H9 (cell line): ENCODE data around the gene CABYR. TPM values are rescaled to one million over a fixed set of nuclear protein-coding genes. Genes with fewer than 3 reads are reported as not detected.

Source experiments
- DNase-seq: peaks from one replicate; pipeline ENCODE4 v3.0.0-alpha.2; 2017
- H2AFZ ChIP-seq: one replicate; pipeline ENCODE4 v1.6.1; 2013; ENCODE audit warnings: mild to moderate bottlenecking, low read length, control low read depth, moderate library complexity
- H2AK5ac ChIP-seq: 2 replicates; pipeline ENCODE4 v1.6.1; 2013; ENCODE audit warnings: low read length, control low read depth, mixed read lengths; ENCODE audit not compliant: insufficient read length
- H2BK120ac ChIP-seq: one replicate; pipeline ENCODE4 v1.6.1; 2013; ENCODE audit warnings: low read depth, mild to moderate bottlenecking, low read length, control low read depth, inconsistent platforms; ENCODE audit not compliant: poor library complexity, severe bottlenecking
- H2BK12ac ChIP-seq: 2 replicates; pipeline ENCODE4 v1.6.1; 2013; ENCODE audit warnings: low read length, control low read depth, mixed read lengths, low read depth; ENCODE audit not compliant: insufficient read length
- H2BK15ac ChIP-seq: 2 replicates; pipeline ENCODE4 v1.6.1; 2013; ENCODE audit warnings: low read depth, low read length, control low read depth
- H2BK20ac ChIP-seq: one replicate; pipeline ENCODE4 v1.6.1; 2013; ENCODE audit warnings: low read depth, mild to moderate bottlenecking, low read length, control low read depth, inconsistent platforms; ENCODE audit not compliant: poor library complexity, severe bottlenecking
- H2BK5ac ChIP-seq: 2 replicates; pipeline ENCODE4 v1.6.1; 2013; ENCODE audit warnings: low read length, control low read depth, mixed read lengths; ENCODE audit not compliant: insufficient read length
- H3K14ac ChIP-seq: 2 replicates; pipeline ENCODE4 v1.6.1; 2013; ENCODE audit warnings: low read length, control low read depth; ENCODE audit not compliant: insufficient read depth
- H3K18ac ChIP-seq: 2 replicates; pipeline ENCODE4 v1.6.1; 2013; ENCODE audit warnings: low read depth, mild to moderate bottlenecking, mixed read lengths, low read length, control low read depth; ENCODE audit not compliant: insufficient read length
- H3K23ac ChIP-seq: 2 replicates; pipeline ENCODE4 v1.6.1; 2013; ENCODE audit warnings: low read length, control low read depth, mixed read lengths, low read depth; ENCODE audit not compliant: insufficient read length
- H3K23me2 ChIP-seq: 2 replicates; pipeline ENCODE4 v1.6.1; 2013; ENCODE audit warnings: low read depth, mild to moderate bottlenecking, mixed read lengths, low read length, control low read depth; ENCODE audit not compliant: insufficient read length, poor library complexity, severe bottlenecking
- H3K27ac ChIP-seq: 2 replicates; pipeline ENCODE4 v1.5.1; 2013; ENCODE audit warnings: low read length, control low read depth, mixed read lengths, low read depth; ENCODE audit not compliant: insufficient read length
- H3K27me3 ChIP-seq: 2 replicates; pipeline ENCODE4 v1.6.1; 2013; ENCODE audit warnings: low read length, control low read depth, inconsistent platforms; ENCODE audit not compliant: insufficient read depth
- H3K4ac ChIP-seq: 2 replicates; pipeline ENCODE4 v1.6.1; 2013; ENCODE audit warnings: low read depth, mild to moderate bottlenecking, control low read depth, inconsistent platforms, low read length, moderate library complexity
- H3K4me1 ChIP-seq: 2 replicates; pipeline ENCODE4 v1.6.1; 2013; ENCODE audit warnings: low read length, control low read depth, inconsistent platforms; ENCODE audit not compliant: insufficient read depth
- H3K4me2 ChIP-seq: 2 replicates; pipeline ENCODE4 v1.6.1; 2013; ENCODE audit warnings: low read length, control low read depth, mixed read lengths; ENCODE audit not compliant: insufficient read length, insufficient read depth
- H3K56ac ChIP-seq: 2 replicates; pipeline ENCODE4 v1.6.1; 2013; ENCODE audit warnings: low read depth, mild to moderate bottlenecking, mixed read lengths, low read length, control low read depth; ENCODE audit not compliant: insufficient read length
- H3K79me1 ChIP-seq: 2 replicates; pipeline ENCODE4 v1.6.1; 2013; ENCODE audit warnings: low read depth, mild to moderate bottlenecking, moderate library complexity, low read length, control low read depth, inconsistent platforms; ENCODE audit not compliant: insufficient read depth, poor library complexity, severe bottlenecking
- H3K79me2 ChIP-seq: 2 replicates; pipeline ENCODE4 v1.6.1; 2013; ENCODE audit warnings: low read length, control low read depth, inconsistent platforms; ENCODE audit not compliant: insufficient read depth
- H3K9ac ChIP-seq: 2 replicates; pipeline ENCODE4 v1.6.1; 2013; ENCODE audit warnings: low read length, control low read depth, mixed read lengths; ENCODE audit not compliant: insufficient read length; ENCODE audit errors: extremely low read depth
- H3K9me3 ChIP-seq: one replicate; pipeline ENCODE4 v1.6.1; 2013; ENCODE audit warnings: low read depth, low read length, inconsistent platforms; ENCODE audit not compliant: control insufficient read depth
- H3T11ph ChIP-seq: one replicate; pipeline ENCODE4 v1.6.1; 2013; ENCODE audit warnings: mild to moderate bottlenecking, low read length, control low read depth, inconsistent platforms
- H4K20me1 ChIP-seq: one replicate; pipeline ENCODE4 v1.6.1; 2013; ENCODE audit not compliant: control insufficient read depth, insufficient read length, insufficient read depth
- H4K5ac ChIP-seq: 2 replicates; pipeline ENCODE4 v1.6.1; 2013; ENCODE audit warnings: low read depth, mild to moderate bottlenecking, mixed read lengths, low read length, control low read depth; ENCODE audit not compliant: insufficient read length
- H4K8ac ChIP-seq: replicated peaks from 2 replicates; pipeline ENCODE4 v1.6.1; 2013; ENCODE audit warnings: low read length, control low read depth, mixed read lengths, low read depth; ENCODE audit not compliant: insufficient read length
- H4K91ac ChIP-seq: 2 replicates; pipeline ENCODE4 v1.6.1; 2013; ENCODE audit warnings: low read depth, mild to moderate bottlenecking, moderate library complexity, mixed read lengths, low read length, control low read depth; ENCODE audit not compliant: insufficient read length
- H3K27ac Mint-ChIP-seq, 3 experiments: 2 replicates in 2 of 3; 3 replicates in 1 of 3; pipeline ENCODE4 v1.8.0; 2020 to 2021; ENCODE audit warnings: mixed read lengths in 3 of 3, mild to moderate bottlenecking in 1 of 3, moderate library complexity in 1 of 3
- H3K27me3 Mint-ChIP-seq: 2 replicates; pipeline ENCODE4 v1.8.0; 2021; ENCODE audit warnings: low read depth, mild to moderate bottlenecking, moderate library complexity, mixed read lengths
- H3K36me3 Mint-ChIP-seq, 3 experiments: 2 replicates in 2 of 3; 3 replicates in 1 of 3; pipeline ENCODE4 v1.8.0; 2020 to 2021; ENCODE audit warnings: low read depth in 3 of 3, mixed read lengths in 3 of 3; ENCODE audit not compliant: insufficient read depth in 1 of 3
- H3K4me1 Mint-ChIP-seq, 2 experiments: 2 replicates each; pipeline ENCODE4 v1.8.0; 2020; ENCODE audit warnings: mixed read lengths in 2 of 2
- H3K4me3 Mint-ChIP-seq, 2 experiments: 2 replicates in 1 of 2; 3 replicates in 1 of 2; pipeline ENCODE4 v1.8.0; 2020 to 2021; ENCODE audit warnings: mild to moderate bottlenecking in 2 of 2, mixed read lengths in 2 of 2, moderate library complexity in 1 of 2
- H3K9me3 Mint-ChIP-seq, 2 experiments: 2 replicates in 1 of 2; 3 replicates in 1 of 2; pipeline ENCODE4 v1.8.0; 2020; ENCODE audit warnings: mild to moderate bottlenecking in 2 of 2, mixed read lengths in 2 of 2, moderate library complexity in 1 of 2
- CTCF ChIP-seq: fragments of 200-600 bp; sonication (generic); conservative IDR thresholded peaks from 3 replicates; pipeline ENCODE4 v1.8.0; 2021; ENCODE audit warnings: antibody characterized with exemption, mild to moderate bottlenecking
- WGBS: extraction: QIAGEN DNeasy Blood & Tissue Kit; methylation state at CpG from one replicate; pipeline ENCODE4 v1.1.7; 2013; ENCODE audit warnings: missing lambda C conversion rate, low lambda C conversion rate, mixed read lengths; ENCODE audit not compliant: insufficient read length; ENCODE audit errors: extremely low coverage; 5-methylcytosine and 5-hydroxymethylcytosine counted together
- total RNA-seq: library from RNA; stranded (reverse); gene quantifications from 2 replicates; pipeline ENCODE4 v1.2.1, GENCODE V29; 2021

The CABYR gene
- total RNA-seq, 1 experiment from 2014 or later: 13.6 TPM

GRCh38 chr18:24190590-24190989, 51.7 kb downstream of the CABYR start:
- H3K56ac ChIP-seq: no peak overlapping the region
- no peaks in the 10 kb centered on the region for H3K79me2 ChIP-seq
- H3K4ac ChIP-seq: no peak overlapping the region
- H3K9ac ChIP-seq: no peak overlapping the region
- no peak overlapping the region for H3K27ac Mint-ChIP-seq
- no peaks in the 10 kb centered on the region for H3K9me3 ChIP-seq
- no peaks in the 10 kb centered on the region; a peak in 1 of 7 replicates for H3K36me3 Mint-ChIP-seq
- no peak overlapping the region for H3K18ac ChIP-seq
- no peak overlapping the region for H2AFZ ChIP-seq
- no peak overlapping the region for H3K27ac ChIP-seq
- TF ChIP-seq CTCF: no peak
- no peak overlapping the region for H2BK15ac ChIP-seq
- no peaks in the 10 kb centered on the region for H4K20me1 ChIP-seq
- no peak overlapping the region for H4K91ac ChIP-seq
- no peaks in the 10 kb centered on the region for H3K79me1 ChIP-seq
- H3K14ac ChIP-seq: no peak overlapping the region
- H2AK5ac ChIP-seq: no peak overlapping the region
- H3K4me2 ChIP-seq: no peak overlapping the region
- H3K27me3 ChIP-seq: no peaks in the 10 kb centered on the region
- no peaks in the 10 kb centered on the region for H3K9me3 Mint-ChIP-seq
- no peak overlapping the region for H3K4me3 Mint-ChIP-seq
- no CpG with 5 or more reads among the region's 2 CpGs for WGBS
- no peak overlapping the region for H4K5ac ChIP-seq
- no peak overlapping the region for H2BK20ac ChIP-seq
- H3K4me1 Mint-ChIP-seq: peaks cover 17 to 24% of the 10 kb centered on the region in 2 experiments
- no peak overlapping the region for H2BK5ac ChIP-seq
- no peak for DNase-seq
- H3K27me3 Mint-ChIP-seq: no peaks in the 10 kb centered on the region
- no peaks in the 10 kb centered on the region; the same call in 1 of the 2 replicates for H3K4me1 ChIP-seq
- no peak overlapping the region for H3K23ac ChIP-seq
- no peak overlapping the region for H4K8ac ChIP-seq
- no peak overlapping the region for H2BK12ac ChIP-seq
- H2BK120ac ChIP-seq: no peak overlapping the region
- H3T11ph ChIP-seq: no peak overlapping the region
- H3K23me2 ChIP-seq: no peaks in the 10 kb centered on the region
